CD4-positive, alpha-beta T cell treated with Interferon gamma for 1 hour (primary cell): ENCODE measurements around the gene BICD2.
"Not testable (repeated sequence)": the region's sequence is repeated elsewhere in the genome, so short reads cannot be mapped to it uniquely, and the experiment has no call there.

Experiments used
- DNase-seq: peaks from one replicate; pipeline ENCODE4 v3.0.0-alpha.2; 2020

BICD2 gene

GRCh38 chr9:92764381-92764987, at the start of gene BICD2:
BICD2 (minus strand) TSS chr9:92764833; CDS start chr9:92764744, 89 bp downstream.
- DNase-seq, result no peak

- not testable (repeated sequence) for DNase-seq
These were observed 45.1 kb upstream of the BICD2 start for GRCh38 chr9:92809629-92810326.

- peak; percentile 29 for DNase-seq
These were observed 44.3 kb upstream of the BICD2 start for GRCh38 chr9:92808726-92809451.

DNA sequence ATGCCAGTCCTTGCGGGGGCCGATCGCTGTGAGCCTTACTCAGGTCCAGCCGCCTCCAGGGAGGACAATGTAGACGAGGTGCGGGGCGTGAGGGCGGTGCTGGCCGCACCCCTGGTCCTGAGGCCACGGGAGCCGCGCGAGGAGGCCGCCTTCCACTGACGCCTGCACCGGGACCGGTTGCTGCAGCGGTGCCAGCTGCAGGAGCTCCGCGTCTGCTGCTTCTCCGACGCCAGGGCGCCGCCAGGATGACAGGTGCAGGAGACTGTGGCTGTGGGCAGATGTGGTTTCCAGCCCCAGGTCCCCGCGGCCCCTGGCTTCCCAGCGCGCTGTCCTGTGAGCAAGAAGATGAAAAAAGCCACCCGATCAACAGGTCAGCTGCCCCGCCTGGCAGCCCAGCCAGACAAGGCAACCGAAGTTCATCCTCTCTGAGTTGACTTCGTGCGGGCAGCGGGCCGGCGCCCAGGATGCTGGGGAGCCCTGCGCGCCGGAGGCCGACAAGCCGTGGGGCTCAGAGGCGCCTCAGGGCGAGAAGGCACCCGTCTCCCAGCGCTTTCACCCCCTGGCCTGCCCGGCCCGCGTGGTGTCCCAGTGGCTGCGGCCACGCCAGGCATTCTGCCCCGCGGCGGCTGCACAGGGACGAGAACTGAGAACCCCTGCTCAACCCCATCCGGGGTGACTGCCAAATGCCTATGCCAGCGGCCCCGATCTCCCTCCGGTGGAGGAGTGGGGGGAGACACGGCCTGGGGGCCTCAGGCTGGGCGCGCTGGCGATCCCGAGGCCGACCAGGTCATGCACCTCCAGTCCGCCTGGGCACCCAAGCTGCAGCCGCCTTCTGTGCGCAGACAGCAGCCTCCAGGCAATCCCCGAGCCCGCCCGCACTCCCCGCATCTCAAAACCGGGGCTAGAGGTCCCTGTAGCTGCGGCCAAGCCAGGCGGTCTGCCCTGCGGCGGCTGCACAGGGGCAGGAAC, 43.4 kb upstream of the BICD2 start:
- DNase-seq, result peak; percentile 13

GRCh38 chr9:92807031-92807756, 42.6 kb upstream of the BICD2 start:
- DNase-seq, result no peak

- no peak for DNase-seq
These were observed 40.1 kb upstream of the BICD2 start for GRCh38 chr9:92804727-92805126.

DNA sequence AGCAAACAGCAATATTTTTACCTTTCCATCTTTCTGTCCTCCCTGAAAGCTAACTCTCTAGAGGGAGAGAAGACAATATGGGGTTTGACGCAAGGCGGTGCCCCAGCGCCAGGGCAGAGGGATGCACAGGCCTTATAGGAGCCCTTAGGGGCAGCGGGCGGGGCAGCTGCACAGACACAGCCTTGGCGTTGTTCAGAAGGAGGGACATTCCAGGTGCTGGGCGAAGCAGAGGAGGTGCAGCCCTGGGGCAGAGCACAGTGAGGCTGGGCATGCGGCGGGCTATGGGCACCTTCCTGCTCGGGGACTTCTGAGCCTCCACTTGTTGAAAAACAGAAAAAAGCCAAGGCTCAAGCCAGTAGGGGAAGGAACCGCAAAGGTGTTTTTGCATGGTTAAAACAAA, 33.7 kb upstream of the BICD2 start:
- DNase-seq, result no peak

GRCh38 chr9:92796337-92796804, 31.7 kb upstream of the BICD2 start:
- not testable (repeated sequence) for DNase-seq

GRCh38 chr9:92795598-92796336, 31.1 kb upstream of the BICD2 start:
- no peak for DNase-seq

DNA sequence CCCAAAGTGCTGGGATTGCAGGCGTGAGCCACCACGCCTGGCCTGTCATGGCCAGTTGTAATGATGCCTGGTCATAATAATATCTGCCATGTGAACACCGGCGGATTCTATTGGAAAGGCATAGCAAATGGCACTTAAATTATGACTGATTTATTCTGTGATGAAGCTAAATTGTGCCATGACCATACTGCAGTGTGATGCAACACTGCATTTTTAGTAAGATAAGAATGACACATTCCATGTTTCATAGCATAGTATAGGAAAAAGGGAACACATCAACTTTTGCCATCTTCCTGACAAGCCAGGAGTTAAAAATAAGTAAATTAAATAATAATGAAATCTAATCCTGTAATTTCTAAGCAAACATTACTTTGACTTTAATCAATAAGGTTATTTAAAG, 30.4 kb upstream of the BICD2 start:
- DNase-seq, result no peak

DNA sequence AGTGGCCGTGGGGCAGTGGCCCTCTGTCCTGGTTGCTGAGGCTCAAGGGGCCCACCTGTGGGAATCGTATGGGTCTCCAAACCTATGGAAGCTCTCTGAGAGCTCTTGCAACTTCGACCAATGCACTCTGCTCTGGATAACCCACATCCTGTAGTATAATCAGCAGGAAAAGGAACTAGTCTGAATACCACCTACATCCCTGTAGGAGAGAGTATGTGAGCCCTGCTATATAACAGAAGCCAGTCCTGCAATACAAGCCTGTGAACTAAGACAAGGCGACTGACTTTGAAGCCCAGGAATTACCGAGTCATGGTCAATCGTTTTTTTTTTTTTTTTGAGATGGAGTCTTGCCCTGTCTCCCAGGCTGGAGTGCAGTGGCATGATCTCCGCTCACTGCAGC, 29.8 kb upstream of the BICD2 start:
- no peak for DNase-seq

DNA sequence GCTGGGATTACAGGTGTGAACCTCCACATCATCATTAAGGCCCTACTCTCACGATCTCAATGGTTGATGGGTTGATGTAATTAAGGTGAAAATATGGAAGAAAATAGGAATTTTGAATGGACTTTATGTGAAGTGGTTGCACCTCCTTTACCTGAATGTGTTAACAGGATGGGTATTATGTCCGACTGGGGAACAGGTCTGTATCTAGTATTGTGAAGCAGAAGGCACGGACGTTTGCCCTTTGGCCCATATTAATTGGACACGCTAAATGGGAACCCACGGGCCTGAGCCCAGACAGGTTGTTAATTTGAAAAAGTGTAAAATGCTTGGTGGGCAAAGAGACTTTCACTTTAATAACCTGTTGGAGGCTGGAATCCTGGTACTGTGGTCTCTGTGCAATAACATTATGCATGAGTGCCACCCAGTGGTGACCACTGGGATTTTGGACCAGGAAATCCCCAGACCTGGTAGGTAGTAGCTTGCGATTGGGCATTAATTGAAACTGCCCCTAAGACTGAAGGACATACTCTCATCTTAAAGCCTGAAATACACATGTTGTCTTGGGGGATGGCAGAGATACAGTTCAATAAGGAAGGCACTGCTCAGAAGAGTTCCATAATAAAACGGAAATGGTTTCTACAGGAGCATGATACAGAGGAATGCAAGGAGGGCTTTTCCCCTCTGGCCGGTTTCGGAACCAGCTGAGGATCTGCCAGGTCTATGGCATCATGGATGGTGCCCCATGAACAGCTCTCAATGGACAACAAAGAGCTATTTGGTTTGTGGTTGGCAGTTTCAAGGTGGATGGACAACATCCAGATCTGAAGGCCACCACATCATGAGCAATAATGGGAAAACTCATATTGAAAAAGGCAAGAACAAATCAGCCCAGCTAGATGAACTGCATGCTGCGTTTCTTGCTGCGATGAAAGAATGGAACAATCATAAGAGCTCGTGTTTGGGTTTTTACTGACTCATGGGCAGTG, 26.2 kb upstream of the BICD2 start:
- DNase-seq, result peak; percentile 74

GRCh38 chr9:92786298-92786697, 21.7 kb upstream of the BICD2 start:
- DNase-seq, result no peak

DNA sequence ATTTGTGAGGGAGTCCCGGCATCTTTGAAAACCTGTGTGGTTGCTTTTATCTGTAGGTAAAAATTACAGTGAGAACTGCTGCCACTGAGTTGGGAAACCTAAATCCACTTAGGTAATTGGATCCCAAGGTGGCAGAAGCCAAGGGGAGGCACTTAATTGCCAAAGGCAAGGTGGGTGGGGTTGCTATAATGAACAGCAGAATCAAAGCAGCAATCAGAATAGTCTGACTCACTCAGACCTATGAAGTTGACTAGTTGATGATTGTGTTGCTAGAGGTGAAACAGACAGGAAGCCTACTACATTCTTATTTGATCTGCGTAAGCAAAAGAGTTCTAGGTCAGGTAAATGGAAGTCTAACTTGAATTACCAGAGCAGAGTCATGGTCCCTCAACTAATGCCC, 17.3 kb upstream of the BICD2 start:
- no peak for DNase-seq

DNA sequence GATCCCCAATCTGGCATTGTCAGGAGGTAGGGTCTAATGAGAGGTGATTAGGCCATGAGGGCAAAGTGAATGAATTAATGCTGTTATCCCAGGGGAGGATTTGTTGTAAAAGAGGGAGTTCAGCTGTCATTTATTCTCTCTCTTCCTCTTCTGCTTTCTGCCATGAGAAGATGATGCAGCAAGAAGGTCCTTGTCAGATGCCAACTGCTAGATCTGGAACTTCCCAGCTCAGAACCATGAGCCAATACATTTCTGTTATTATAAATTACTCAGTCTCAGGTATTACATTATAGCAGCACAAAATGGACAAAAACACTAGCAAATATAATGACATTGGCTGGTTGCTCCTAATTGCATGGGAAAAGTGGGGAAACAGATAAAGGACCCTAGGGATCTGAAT, 15.6 kb upstream of the BICD2 start:
- no peak for DNase-seq

- no peak for DNase-seq
These were observed 10.8 kb upstream of the BICD2 start for GRCh38 chr9:92775466-92775865.

GRCh38 chr9:92774274-92774673, 9.6 kb upstream of the BICD2 start:
- no peak for DNase-seq

GRCh38 chr9:92773810-92774209, 9.2 kb upstream of the BICD2 start:
- DNase-seq, result no peak

GRCh38 chr9:92771309-92771708, 6.7 kb upstream of the BICD2 start:
- DNase-seq, result no peak
